Liver (tissue), 9 donors: ENCODE measurements around the gene SLC45A1. TPM values are rescaled to one million over a fixed set of nuclear protein-coding genes. Genes with fewer than 3 reads are reported as not detected.

Source experiments
- DNase-seq: peaks from one replicate; pipeline ENCODE4 v3.0.0-alpha.2; 2017; ENCODE audit warnings: low spot score
- H3K27ac ChIP-seq, 2 donors: one replicate each; pipeline ENCODE4 v1.7.0; 2013; ENCODE audit warnings: inconsistent platforms in 2 of 2, low read length in 2 of 2, control low read depth in 1 of 2, low read depth in 1 of 2, mild to moderate bottlenecking in 1 of 2
- H3K27me3 ChIP-seq, 4 donors: one replicate each; pipeline versions ENCODE4 v1.6.1 to v1.7.0; 2013; ENCODE audit warnings: low read length in 3 of 4, inconsistent platforms in 1 of 4, mild to moderate bottlenecking in 1 of 4, moderate library complexity in 1 of 4; ENCODE audit not compliant: control insufficient read depth in 4 of 4, insufficient read depth in 4 of 4
- H3K36me3 ChIP-seq, 4 donors: one replicate each; pipeline versions ENCODE4 v1.6.1 to v1.7.0; 2013; ENCODE audit warnings: low read length in 3 of 4, mild to moderate bottlenecking in 3 of 4, low read depth in 1 of 4, moderate library complexity in 1 of 4; ENCODE audit not compliant: control insufficient read depth in 4 of 4, insufficient read depth in 3 of 4
- H3K4me1 ChIP-seq, 4 donors: one replicate each; pipeline versions ENCODE4 v1.6.1 to v1.7.0; 2013; ENCODE audit warnings: low read length in 3 of 4, mild to moderate bottlenecking in 3 of 4, moderate library complexity in 1 of 4; ENCODE audit not compliant: control insufficient read depth in 4 of 4, insufficient read depth in 4 of 4
- H3K4me3 ChIP-seq, 3 donors: one replicate each; pipeline versions ENCODE4 v1.6.1 to v1.7.0; 2013; ENCODE audit warnings: low read length in 3 of 3, control low read depth in 1 of 3, low read depth in 1 of 3, mild to moderate bottlenecking in 1 of 3
- H3K9ac ChIP-seq, 2 donors: one replicate each; pipeline ENCODE4 v1.7.0; 2013; ENCODE audit warnings: low read length in 2 of 2, mild to moderate bottlenecking in 2 of 2, moderate library complexity in 2 of 2, control low read depth in 1 of 2, low read depth in 1 of 2
- H3K9me3 ChIP-seq, 4 donors: one replicate each; pipeline versions ENCODE4 v1.6.1 to v1.7.0; 2013; ENCODE audit warnings: low read length in 3 of 4; ENCODE audit not compliant: control insufficient read depth in 4 of 4
- EGR1 ChIP-seq, 2 donors: IDR thresholded peaks; 2 replicates each; pipeline ENCODE4 v1.6.1; 2016 to 2018; ENCODE audit warnings: antibody characterized with exemption in 2 of 2, low read depth in 2 of 2
- FOXA1 ChIP-seq: IDR thresholded peaks from 2 replicates; pipeline ENCODE4 v1.6.1; 2016; ENCODE audit warnings: antibody characterized with exemption
- FOXA2 ChIP-seq: IDR thresholded peaks from 2 replicates; pipeline ENCODE4 v1.6.1; 2016; ENCODE audit warnings: antibody characterized with exemption
- GABPA ChIP-seq, 2 donors: IDR thresholded peaks in 1 of 2; conservative IDR thresholded peaks in 1 of 2; 2 replicates each; pipeline ENCODE4 v1.6.1; 2016; ENCODE audit warnings: antibody characterized with exemption in 2 of 2, mild to moderate bottlenecking in 1 of 2, moderate library complexity in 1 of 2
- HNF4G ChIP-seq: IDR thresholded peaks from 2 replicates; pipeline ENCODE4 v1.6.1; 2016; ENCODE audit warnings: antibody characterized with exemption
- JUND ChIP-seq, 2 donors: IDR thresholded peaks; 2 replicates each; pipeline ENCODE4 v1.6.1; 2016; ENCODE audit warnings: antibody characterized with exemption in 2 of 2
- NR2F2 ChIP-seq: IDR thresholded peaks from 2 replicates; pipeline ENCODE4 v1.6.1; 2016; ENCODE audit warnings: antibody characterized with exemption
- RAD21 ChIP-seq, 2 donors: IDR thresholded peaks; 2 replicates each; pipeline ENCODE4 v1.6.1; 2016; ENCODE audit warnings: antibody characterized with exemption in 2 of 2, mild to moderate bottlenecking in 2 of 2
- RXRA ChIP-seq, 2 donors: IDR thresholded peaks; 2 replicates each; pipeline ENCODE4 v1.6.1; 2017 to 2018; ENCODE audit warnings: antibody characterized with exemption in 2 of 2, mild to moderate bottlenecking in 1 of 2
- SP1 ChIP-seq: IDR thresholded peaks from 2 replicates; pipeline ENCODE4 v1.6.1; 2018; ENCODE audit warnings: antibody characterized with exemption, mild to moderate bottlenecking
- YY1 ChIP-seq: IDR thresholded peaks from 2 replicates; pipeline ENCODE4 v1.6.1; 2016; ENCODE audit warnings: antibody characterized with exemption, mild to moderate bottlenecking
- WGBS: extraction: QIAGEN DNeasy Blood & Tissue Kit; methylation state at CpG from one replicate; pipeline ENCODE4 v1.1.7; 2013; 5-methylcytosine and 5-hydroxymethylcytosine counted together
- polyA plus RNA-seq, 2 donors: library from polyadenylated mRNA; stranded (reverse) in 1 of 2; unstranded in 1 of 2; fragments of 200-250 nt in 1 of 2; fragments of >200 nt in 1 of 2; fragmentation: Nextera tagmentation in 1 of 2; extraction: Ambion mirVana in 1 of 2; gene quantifications; one replicate each; pipeline versions ENCODE4 v1.2.1 to v1.2.3, GENCODE V29; 2013 to 2015
- total RNA-seq, 2 donors: library from RNA; depleted of rRNA; stranded (reverse); fragments of >200 nt; gene quantifications; one replicate each; pipeline ENCODE4 v1.2.3, GENCODE V29; 2014
- TF ChIP-seq, protein P1 (sequence below): IDR thresholded peaks from 2 replicates; pipeline ENCODE4 v1.6.1; 2016; ENCODE audit warnings: antibody characterized with exemption
- TF ChIP-seq, protein P2 (sequence below): fragments of 150-350 bp; IDR thresholded peaks from 2 replicates; pipeline ENCODE4 v1.5.1; 2017; ENCODE audit warnings: improper control_type of control experiment, low read depth, low read length; ENCODE audit not compliant: missing input control
- TF ChIP-seq, protein P3 (sequence below): IDR thresholded peaks from 2 replicates; pipeline ENCODE4 v1.6.1; 2016; ENCODE audit warnings: antibody characterized with exemption
- TF ChIP-seq, protein P4 (sequence below): IDR thresholded peaks from 2 replicates; pipeline ENCODE4 v1.6.1; 2016; ENCODE audit warnings: antibody characterized with exemption
- TF ChIP-seq, protein P5 (sequence below): IDR thresholded peaks from 2 replicates; pipeline ENCODE4 v1.6.1; 2016; ENCODE audit warnings: antibody characterized with exemption, mild to moderate bottlenecking
- donor health status: healthy.
- donor health status: healthy.
- donor health status: healthy.
- donor health status: healthy.
- donor health status: healthy.

SLC45A1 gene
- total and polyA plus RNA-seq, 4 donors: 0.08 to 0.29 (median 0.14) TPM; not detected in 1

DNA sequence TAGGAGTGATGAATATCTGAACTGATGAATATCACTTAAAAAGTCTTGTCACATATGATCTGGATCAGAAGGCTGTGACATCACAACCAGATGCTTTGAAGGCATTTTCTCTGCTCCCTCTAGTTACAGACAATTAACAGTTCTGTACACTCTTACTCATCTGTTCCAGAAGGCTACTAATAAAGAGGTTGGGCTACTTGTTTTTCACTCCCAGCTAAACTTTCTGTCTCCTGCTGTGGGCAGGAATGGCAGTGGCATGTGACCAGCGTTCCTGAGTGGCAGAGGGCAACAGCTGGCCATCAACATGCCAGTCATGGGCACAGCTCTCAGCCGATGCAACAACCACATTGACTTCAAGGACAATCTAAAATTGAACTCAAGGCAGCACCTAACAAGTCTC, 66.7 kb downstream of the SLC45A1 start:
- Histone ChIP-seq H3K27ac (peak overlapping the region in 1 of 2 donors; percentile 57), H3K4me1 (peaks cover 5 to 56% (median 42%) of the 10 kb centered on the region in 4 donors), H3K36me3 (peaks cover 2 to 8% (median 7%) of the 10 kb centered on the region in 4 donors), H3K4me3 (no peak overlapping the region), H3K27me3 (no peaks in the 10 kb centered on the region), H3K9me3 (no peaks in the 10 kb centered on the region), H3K9ac (no peak overlapping the region)
- TF ChIP-seq EGR1 (IDR thresholded peaks at IDR 0.05; ENCODE audit: low read depth in 2 of 2): no peak
- DNase-seq: no peak
- 69% methylated on average over 2 of the region's 2 CpGs for WGBS

DNA sequence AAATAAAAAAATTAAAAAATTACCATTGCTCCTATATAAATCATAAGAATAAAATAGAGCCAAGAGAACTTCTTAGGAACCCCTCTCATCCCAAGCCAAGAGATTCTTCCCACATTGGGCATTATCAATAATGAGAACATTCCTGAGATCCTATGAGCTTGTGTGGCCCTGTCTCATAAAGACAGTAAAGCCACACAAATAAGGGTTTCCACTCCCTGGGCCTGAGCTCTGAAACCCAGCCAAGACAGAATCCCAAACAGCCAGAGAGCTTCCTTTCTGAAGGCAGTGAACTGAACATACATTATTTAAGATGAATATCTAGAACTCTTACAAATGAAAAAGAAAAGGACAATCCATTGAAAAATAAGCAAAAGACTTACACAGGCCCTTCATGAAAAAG, 68.3 kb downstream of the SLC45A1 start:
- no peak overlapping the region for H3K27ac ChIP-seq
- H3K9me3 ChIP-seq: no peaks in the 10 kb centered on the region
- TF ChIP-seq, protein P1, sequence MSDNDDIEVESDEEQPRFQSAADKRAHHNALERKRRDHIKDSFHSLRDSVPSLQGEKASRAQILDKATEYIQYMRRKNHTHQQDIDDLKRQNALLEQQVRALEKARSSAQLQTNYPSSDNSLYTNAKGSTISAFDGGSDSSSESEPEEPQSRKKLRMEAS: no peak
- peaks cover 5 to 42% (median 34%) of the 10 kb centered on the region in 4 donors for H3K4me1 ChIP-seq
- H3K9ac ChIP-seq: no peak overlapping the region
- no peaks in the 10 kb centered on the region for H3K27me3 ChIP-seq
- DNase-seq: no peak
- peaks cover 0 to 14% (median 11%) of the 10 kb centered on the region in 4 donors for H3K36me3 ChIP-seq
- H3K4me3 ChIP-seq: no peak overlapping the region

DNA sequence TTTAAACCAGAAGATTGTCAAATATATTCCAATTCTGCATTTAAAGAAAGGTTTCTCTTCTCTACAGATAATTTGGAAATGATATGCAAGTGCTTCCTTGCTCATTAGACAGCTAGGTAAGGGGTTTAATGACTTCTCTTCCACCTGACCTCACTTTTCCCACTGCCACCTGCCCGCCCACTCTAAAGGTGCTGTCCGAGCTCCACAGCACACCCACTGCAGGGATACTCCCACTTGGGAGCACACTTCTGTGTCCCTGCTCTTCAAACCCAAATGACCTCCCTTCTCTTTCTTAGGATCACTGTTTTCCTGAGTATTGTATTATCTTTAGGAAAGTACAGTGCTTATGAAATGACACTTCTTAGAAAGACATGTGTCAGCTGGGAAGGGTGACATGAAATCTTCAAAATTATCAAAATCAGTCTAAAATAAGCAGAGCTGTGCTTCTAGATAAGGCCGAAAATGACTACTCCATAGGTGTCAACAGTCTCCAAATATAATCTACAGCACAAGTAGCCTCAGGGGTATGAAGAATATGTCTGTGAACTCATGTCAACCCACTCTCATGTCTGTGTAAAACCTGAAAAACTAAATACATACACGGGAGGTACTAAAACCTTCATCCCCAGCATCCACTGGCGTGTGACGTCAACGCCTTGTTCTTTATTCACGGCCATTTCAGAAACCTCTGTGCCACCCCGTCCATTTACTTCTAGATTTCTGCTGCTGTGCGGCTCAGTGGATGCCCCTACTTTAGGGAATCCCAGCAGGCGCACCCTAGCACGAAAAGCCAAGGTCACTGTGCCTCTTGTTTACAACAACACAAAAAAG, 71.0 kb downstream of the SLC45A1 start:
- 95% methylated on average over 12 of the region's 12 CpGs for WGBS
- Histone ChIP-seq H3K27ac (no peak overlapping the region), H3K4me1 (peaks cover 2 to 21% (median 14%) of the 10 kb centered on the region in 4 donors)

More for the DNA sequence above, 71.0 kb downstream of the SLC45A1 start:
- H3K4me3 ChIP-seq: no peak overlapping the region
- DNase-seq: no peak
- peaks cover 2 to 16% (median 12%) of the 10 kb centered on the region in 4 donors for H3K36me3 ChIP-seq
- H3K9ac ChIP-seq: no peak overlapping the region
- no peaks in the 10 kb centered on the region for H3K9me3 ChIP-seq
- no peak for TF ChIP-seq FOXA2
- TF ChIP-seq, protein P2, sequence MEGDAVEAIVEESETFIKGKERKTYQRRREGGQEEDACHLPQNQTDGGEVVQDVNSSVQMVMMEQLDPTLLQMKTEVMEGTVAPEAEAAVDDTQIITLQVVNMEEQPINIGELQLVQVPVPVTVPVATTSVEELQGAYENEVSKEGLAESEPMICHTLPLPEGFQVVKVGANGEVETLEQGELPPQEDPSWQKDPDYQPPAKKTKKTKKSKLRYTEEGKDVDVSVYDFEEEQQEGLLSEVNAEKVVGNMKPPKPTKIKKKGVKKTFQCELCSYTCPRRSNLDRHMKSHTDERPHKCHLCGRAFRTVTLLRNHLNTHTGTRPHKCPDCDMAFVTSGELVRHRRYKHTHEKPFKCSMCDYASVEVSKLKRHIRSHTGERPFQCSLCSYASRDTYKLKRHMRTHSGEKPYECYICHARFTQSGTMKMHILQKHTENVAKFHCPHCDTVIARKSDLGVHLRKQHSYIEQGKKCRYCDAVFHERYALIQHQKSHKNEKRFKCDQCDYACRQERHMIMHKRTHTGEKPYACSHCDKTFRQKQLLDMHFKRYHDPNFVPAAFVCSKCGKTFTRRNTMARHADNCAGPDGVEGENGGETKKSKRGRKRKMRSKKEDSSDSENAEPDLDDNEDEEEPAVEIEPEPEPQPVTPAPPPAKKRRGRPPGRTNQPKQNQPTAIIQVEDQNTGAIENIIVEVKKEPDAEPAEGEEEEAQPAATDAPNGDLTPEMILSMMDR: no peak
- no peak for TF ChIP-seq FOXA1
- TF ChIP-seq, protein P3, sequence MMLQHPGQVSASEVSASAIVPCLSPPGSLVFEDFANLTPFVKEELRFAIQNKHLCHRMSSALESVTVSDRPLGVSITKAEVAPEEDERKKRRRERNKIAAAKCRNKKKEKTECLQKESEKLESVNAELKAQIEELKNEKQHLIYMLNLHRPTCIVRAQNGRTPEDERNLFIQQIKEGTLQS: no peak
- no peak for TF ChIP-seq GABPA (IDR thresholded peaks at IDR 0.05 in 1 of 2, conservative IDR thresholded peaks at IDR 0.05 in 1 of 2)
- TF ChIP-seq RAD21 (IDR thresholded peaks at IDR 0.05): no peak
- TF ChIP-seq SP1: no peak
- TF ChIP-seq JUND (IDR thresholded peaks at IDR 0.05): no peak
- TF ChIP-seq HNF4G: no peak
- TF ChIP-seq, protein P4, sequence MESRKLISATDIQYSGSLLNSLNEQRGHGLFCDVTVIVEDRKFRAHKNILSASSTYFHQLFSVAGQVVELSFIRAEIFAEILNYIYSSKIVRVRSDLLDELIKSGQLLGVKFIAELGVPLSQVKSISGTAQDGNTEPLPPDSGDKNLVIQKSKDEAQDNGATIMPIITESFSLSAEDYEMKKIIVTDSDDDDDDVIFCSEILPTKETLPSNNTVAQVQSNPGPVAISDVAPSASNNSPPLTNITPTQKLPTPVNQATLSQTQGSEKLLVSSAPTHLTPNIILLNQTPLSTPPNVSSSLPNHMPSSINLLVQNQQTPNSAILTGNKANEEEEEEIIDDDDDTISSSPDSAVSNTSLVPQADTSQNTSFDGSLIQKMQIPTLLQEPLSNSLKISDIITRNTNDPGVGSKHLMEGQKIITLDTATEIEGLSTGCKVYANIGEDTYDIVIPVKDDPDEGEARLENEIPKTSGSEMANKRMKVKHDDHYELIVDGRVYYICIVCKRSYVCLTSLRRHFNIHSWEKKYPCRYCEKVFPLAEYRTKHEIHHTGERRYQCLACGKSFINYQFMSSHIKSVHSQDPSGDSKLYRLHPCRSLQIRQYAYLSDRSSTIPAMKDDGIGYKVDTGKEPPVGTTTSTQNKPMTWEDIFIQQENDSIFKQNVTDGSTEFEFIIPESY: no peak
- no peak for TF ChIP-seq NR2F2
- no peak for TF ChIP-seq YY1
- no peak for TF ChIP-seq EGR1 (IDR thresholded peaks at IDR 0.05; ENCODE audit: low read depth in 2 of 2)
- no peak for TF ChIP-seq RXRA (IDR thresholded peaks at IDR 0.05)
- TF ChIP-seq, protein P5, sequence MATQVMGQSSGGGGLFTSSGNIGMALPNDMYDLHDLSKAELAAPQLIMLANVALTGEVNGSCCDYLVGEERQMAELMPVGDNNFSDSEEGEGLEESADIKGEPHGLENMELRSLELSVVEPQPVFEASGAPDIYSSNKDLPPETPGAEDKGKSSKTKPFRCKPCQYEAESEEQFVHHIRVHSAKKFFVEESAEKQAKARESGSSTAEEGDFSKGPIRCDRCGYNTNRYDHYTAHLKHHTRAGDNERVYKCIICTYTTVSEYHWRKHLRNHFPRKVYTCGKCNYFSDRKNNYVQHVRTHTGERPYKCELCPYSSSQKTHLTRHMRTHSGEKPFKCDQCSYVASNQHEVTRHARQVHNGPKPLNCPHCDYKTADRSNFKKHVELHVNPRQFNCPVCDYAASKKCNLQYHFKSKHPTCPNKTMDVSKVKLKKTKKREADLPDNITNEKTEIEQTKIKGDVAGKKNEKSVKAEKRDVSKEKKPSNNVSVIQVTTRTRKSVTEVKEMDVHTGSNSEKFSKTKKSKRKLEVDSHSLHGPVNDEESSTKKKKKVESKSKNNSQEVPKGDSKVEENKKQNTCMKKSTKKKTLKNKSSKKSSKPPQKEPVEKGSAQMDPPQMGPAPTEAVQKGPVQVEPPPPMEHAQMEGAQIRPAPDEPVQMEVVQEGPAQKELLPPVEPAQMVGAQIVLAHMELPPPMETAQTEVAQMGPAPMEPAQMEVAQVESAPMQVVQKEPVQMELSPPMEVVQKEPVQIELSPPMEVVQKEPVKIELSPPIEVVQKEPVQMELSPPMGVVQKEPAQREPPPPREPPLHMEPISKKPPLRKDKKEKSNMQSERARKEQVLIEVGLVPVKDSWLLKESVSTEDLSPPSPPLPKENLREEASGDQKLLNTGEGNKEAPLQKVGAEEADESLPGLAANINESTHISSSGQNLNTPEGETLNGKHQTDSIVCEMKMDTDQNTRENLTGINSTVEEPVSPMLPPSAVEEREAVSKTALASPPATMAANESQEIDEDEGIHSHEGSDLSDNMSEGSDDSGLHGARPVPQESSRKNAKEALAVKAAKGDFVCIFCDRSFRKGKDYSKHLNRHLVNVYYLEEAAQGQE: no peak
- no peaks in the 10 kb centered on the region for H3K27me3 ChIP-seq
